OCI-LY7 (cell line): Measurements from ENCODE around the gene SAP130.

Experiments
- EZH2phosphoT487 ChIP-seq: fragments of 200-600 bp; sonication (generic); IDR thresholded peaks from 2 replicates; pipeline ENCODE4 v1.6.1; 2018; ENCODE audit warnings: low read depth, borderline replicate concordance, mild to moderate bottlenecking, mixed run types, antibody characterized with exemption, low read length, moderate library complexity, mixed read lengths
- TF ChIP-seq, protein P1 (sequence below): fragments of 200-600 bp; sonication (generic); conservative IDR thresholded peaks from 2 replicates; pipeline ENCODE4 v1.5.1; 2014; ENCODE audit warnings: mild to moderate bottlenecking, antibody characterized with exemption, low read length, moderate library complexity, mixed read lengths

DNA sequence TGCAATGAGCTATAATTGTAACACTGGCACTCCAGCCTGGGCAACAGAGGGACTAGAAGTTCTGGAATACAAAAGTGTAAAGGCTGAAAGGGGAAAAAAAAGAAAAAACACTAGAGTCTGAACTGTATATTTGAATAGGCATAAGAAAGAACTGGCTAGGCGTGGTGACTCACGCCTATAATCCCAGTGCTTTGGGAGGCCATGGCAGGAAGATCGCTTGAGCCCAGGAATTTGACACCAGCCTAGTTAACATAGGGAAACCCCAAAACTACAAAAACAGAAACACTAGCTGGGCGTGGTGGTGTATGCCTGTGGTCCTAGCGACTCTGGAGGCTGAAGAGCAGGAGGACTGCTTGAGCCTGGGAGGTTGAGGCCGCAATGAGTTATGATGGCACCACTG is 70.6 kb downstream of the SAP130 start:
- TF ChIP-seq, protein P1, sequence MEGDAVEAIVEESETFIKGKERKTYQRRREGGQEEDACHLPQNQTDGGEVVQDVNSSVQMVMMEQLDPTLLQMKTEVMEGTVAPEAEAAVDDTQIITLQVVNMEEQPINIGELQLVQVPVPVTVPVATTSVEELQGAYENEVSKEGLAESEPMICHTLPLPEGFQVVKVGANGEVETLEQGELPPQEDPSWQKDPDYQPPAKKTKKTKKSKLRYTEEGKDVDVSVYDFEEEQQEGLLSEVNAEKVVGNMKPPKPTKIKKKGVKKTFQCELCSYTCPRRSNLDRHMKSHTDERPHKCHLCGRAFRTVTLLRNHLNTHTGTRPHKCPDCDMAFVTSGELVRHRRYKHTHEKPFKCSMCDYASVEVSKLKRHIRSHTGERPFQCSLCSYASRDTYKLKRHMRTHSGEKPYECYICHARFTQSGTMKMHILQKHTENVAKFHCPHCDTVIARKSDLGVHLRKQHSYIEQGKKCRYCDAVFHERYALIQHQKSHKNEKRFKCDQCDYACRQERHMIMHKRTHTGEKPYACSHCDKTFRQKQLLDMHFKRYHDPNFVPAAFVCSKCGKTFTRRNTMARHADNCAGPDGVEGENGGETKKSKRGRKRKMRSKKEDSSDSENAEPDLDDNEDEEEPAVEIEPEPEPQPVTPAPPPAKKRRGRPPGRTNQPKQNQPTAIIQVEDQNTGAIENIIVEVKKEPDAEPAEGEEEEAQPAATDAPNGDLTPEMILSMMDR, result no peak
- TF ChIP-seq EZH2phosphoT487, result no peak
